SK-N-SH (cell line): ENCODE measurements around the gene SFR1.

ENCODE experiments used
- CTCF ChIP-seq: fragments of 200-600 bp; sonication (generic); IDR thresholded peaks from 2 replicates; pipeline ENCODE4 v1.6.1; 2017; ENCODE audit warnings: antibody characterized with exemption, mild to moderate bottlenecking, moderate library complexity
- EP300 ChIP-seq, 2 experiments: IDR thresholded peaks; 2 replicates each; pipeline versions ENCODE4 v1.4.0 to v1.6.1; 2012; ENCODE audit warnings: borderline replicate concordance in 1 of 2, low read depth in 1 of 2, low read length in 1 of 2
- EZH2phosphoT487 ChIP-seq: fragments of 200-600 bp; sonication (generic); IDR thresholded peaks from 2 replicates; pipeline ENCODE4 v1.6.1; 2017; ENCODE audit warnings: low read depth, mixed run types, mild to moderate bottlenecking, antibody characterized with exemption, moderate library complexity, borderline replicate concordance
- IRF3 ChIP-seq: fragments of 150-350 bp; IDR thresholded peaks from 2 replicates; pipeline ENCODE4 v1.6.1; 2016; ENCODE audit warnings: mild to moderate bottlenecking, low read depth, low read length
- POLR2AphosphoS5 ChIP-seq: IDR thresholded peaks from 2 replicates; pipeline ENCODE4 v1.6.1; 2012; ENCODE audit warnings: low read depth, low read length
- RAD21 ChIP-seq: IDR thresholded peaks from 2 replicates; pipeline ENCODE4 v1.6.1; 2012; ENCODE audit warnings: mild to moderate bottlenecking, low read length
- RCOR1 ChIP-seq: fragments of 150-350 bp; IDR thresholded peaks from 2 replicates; pipeline ENCODE4 v1.6.1; 2017; ENCODE audit warnings: antibody characterized with exemption, low read length
- YY1 ChIP-seq: IDR thresholded peaks from 2 replicates; pipeline ENCODE4 v1.4.0; 2012; ENCODE audit warnings: low read depth, mild to moderate bottlenecking

GRCh38 chr10:104101902-104102301 lies 20.1 kb upstream of the SFR1 start:
- TF ChIP-seq RCOR1 = no peak
- no peak for TF ChIP-seq POLR2AphosphoS5
- TF ChIP-seq IRF3 = no peak
- no peak for TF ChIP-seq EP300 (IDR thresholded peaks at IDR 0.05; ENCODE audit: borderline replicate concordance in 1 of 2, low read depth in 1 of 2, low read length in 1 of 2)
- no peak for TF ChIP-seq CTCF
- no peak for TF ChIP-seq EZH2phosphoT487
- TF ChIP-seq RAD21 = no peak
- no peak for TF ChIP-seq YY1
